GM12872 (cell line): Measurements from ENCODE around the gene DDX39B.

Source experiments
- CTCF ChIP-seq: IDR thresholded peaks from 3 replicates; pipeline ENCODE4 v1.5.1; 2011; ENCODE audit warnings: low read depth, mild to moderate bottlenecking, low read length, moderate library complexity; ENCODE audit not compliant: insufficient read depth

The DDX39B gene

GRCh38 chr6:31541658-31542521, at the start of gene DDX39B:
TSS of gene DDX39B (minus strand) at chr6:31542003. CDS start at chr6:31540532, 1,471 bp downstream.
- no peak for TF ChIP-seq CTCF

GRCh38 chr6:31588871-31589650, 47.3 kb upstream of the DDX39B start:
- no peak for TF ChIP-seq CTCF

- TF ChIP-seq CTCF, result no peak
These were observed 46.3 kb upstream of the DDX39B start for GRCh38 chr6:31587791-31588777.

GRCh38 chr6:31586599-31587281, 44.9 kb upstream of the DDX39B start:
- no peak for TF ChIP-seq CTCF

- TF ChIP-seq CTCF, result no peak
These were observed 44.2 kb upstream of the DDX39B start, which contains the start of gene LST1 for GRCh38 chr6:31586008-31586407. TSS of gene LST1 (plus strand) at chr6:31586277. CDS start at chr6:31587300, 1,023 bp downstream.

- TF ChIP-seq CTCF, result peak; percentile 89
These were observed 43.7 kb upstream of the DDX39B start for GRCh38 chr6:31585491-31585890.
